ENCODE measurements around the gene MRPS24. TPM values are rescaled to one million over a fixed set of nuclear protein-coding genes. Genes with fewer than 3 reads are reported as not detected.

MRPS24 gene
- total and polyA plus RNA-seq, 2 donors (not counting 3 experiments of a cell fraction or from before 2014, with no cell fraction given): 105 to 279 TPM

DNA sequence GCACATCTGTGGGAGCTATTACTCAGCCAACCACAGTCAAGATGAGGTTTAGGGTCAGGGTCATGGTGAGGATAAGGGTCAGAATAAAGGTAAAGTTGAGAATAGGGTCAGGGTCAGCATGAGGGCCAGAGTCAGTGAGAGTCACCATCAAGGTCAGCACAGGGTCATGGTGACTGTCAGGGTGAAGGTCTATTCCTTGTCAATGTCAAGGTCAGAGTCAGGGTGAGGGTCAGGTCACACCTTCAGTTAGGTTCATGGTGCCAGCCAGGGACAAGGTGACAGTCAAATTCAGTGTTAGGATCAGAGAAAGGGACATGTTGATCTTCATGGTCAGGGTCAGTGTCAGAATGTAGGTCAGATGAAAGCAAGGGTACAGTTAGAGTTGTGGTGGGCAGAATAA lies 14.1 kb downstream of the MRPS24 start:
- no peaks in the 10 kb centered on the region for H3K9me1 ChIP-seq (replicated peaks; ENCODE audit: control insufficient read depth, extremely low read depth, insufficient read depth, low read length)
- dilution Hi-C loops (cut with MboI; ENCODE audit: extremely low pct_ligation_motif_present, low sequenced_read_pairs): no loop called here
- H2AFZ ChIP-seq (ENCODE audit: low read depth, low read length): no peak overlapping the region
- FAIRE-seq: no peak
- no peak overlapping the region for H3K4me3 ChIP-seq (replicated peaks in 1 of 3; ENCODE audit: insufficient read depth in 1 of 3, low read depth in 1 of 3, low read length in 3 of 3)
- intact Hi-C loops (cut with micrococcal nuclease): no loop called here
- BruUV-seq (replicated peaks): no TSS peak
- H3K27ac ChIP-seq (ENCODE audit: insufficient read depth, low read depth, low read length): no peak overlapping the region
- H3K79me2 ChIP-seq (ENCODE audit: control insufficient read depth, insufficient read depth, low read length): no peaks in the 10 kb centered on the region
- no peaks in the 10 kb centered on the region for H3K9me3 ChIP-seq (replicated peaks; ENCODE audit: control insufficient read depth, insufficient read depth, low read length)
- no peak overlapping the region for H3K4me2 ChIP-seq (ENCODE audit: insufficient read depth, low read length)
- ChIA-PET CTCF (no interaction called here), POLR2A (no interaction called here)
- H3K4me1 ChIP-seq (ENCODE audit: control insufficient read depth, extremely low read depth, insufficient read depth, low read length): no peaks in the 10 kb centered on the region
- DNase-seq (ENCODE audit: low read depth, low spot score): no peak
- H3K36me3 ChIP-seq (ENCODE audit: control insufficient read depth in 2 of 2, extremely low read depth in 1 of 2, insufficient read depth in 2 of 2, low read length in 2 of 2): no peaks in the 10 kb centered on the region
- no peak for TF ChIP-seq EZH2 (IDR thresholded peaks at IDR 0.05; ENCODE audit: borderline replicate concordance, low read depth, low read length, severe bottlenecking)
- TF ChIP-seq, protein P1, sequence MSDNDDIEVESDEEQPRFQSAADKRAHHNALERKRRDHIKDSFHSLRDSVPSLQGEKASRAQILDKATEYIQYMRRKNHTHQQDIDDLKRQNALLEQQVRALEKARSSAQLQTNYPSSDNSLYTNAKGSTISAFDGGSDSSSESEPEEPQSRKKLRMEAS (IDR thresholded peaks at IDR 0.05; ENCODE audit: insufficient read depth, insufficient read length): no peak
- no peak for TF ChIP-seq POLR2AphosphoS5 (IDR thresholded peaks at IDR 0.05; ENCODE audit: insufficient read depth, low read depth, low read length)
- TF ChIP-seq POLR2A (IDR thresholded peaks at IDR 0.05; ENCODE audit: low read depth, low read length): no peak
- no peak for TF ChIP-seq JUN (IDR thresholded peaks at IDR 0.05; ENCODE audit: borderline replicate concordance, insufficient read depth, insufficient read length, low read depth)
- TF ChIP-seq GATA2 (IDR thresholded peaks at IDR 0.05; ENCODE audit: insufficient read depth, insufficient read length, low read depth, low read length): no peak
- no peak for TF ChIP-seq FOS (IDR thresholded peaks at IDR 0.05; ENCODE audit: borderline replicate concordance, insufficient read depth, low read length)
- TF ChIP-seq MYC (IDR thresholded peaks at IDR 0.05; ENCODE audit: low read depth, low read length): no peak
- TF ChIP-seq, protein P2, sequence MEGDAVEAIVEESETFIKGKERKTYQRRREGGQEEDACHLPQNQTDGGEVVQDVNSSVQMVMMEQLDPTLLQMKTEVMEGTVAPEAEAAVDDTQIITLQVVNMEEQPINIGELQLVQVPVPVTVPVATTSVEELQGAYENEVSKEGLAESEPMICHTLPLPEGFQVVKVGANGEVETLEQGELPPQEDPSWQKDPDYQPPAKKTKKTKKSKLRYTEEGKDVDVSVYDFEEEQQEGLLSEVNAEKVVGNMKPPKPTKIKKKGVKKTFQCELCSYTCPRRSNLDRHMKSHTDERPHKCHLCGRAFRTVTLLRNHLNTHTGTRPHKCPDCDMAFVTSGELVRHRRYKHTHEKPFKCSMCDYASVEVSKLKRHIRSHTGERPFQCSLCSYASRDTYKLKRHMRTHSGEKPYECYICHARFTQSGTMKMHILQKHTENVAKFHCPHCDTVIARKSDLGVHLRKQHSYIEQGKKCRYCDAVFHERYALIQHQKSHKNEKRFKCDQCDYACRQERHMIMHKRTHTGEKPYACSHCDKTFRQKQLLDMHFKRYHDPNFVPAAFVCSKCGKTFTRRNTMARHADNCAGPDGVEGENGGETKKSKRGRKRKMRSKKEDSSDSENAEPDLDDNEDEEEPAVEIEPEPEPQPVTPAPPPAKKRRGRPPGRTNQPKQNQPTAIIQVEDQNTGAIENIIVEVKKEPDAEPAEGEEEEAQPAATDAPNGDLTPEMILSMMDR (IDR thresholded peaks at IDR 0.05; ENCODE audit: extremely low read depth in 1 of 2, insufficient read depth in 1 of 2, low read depth in 1 of 2, low read length in 2 of 2): no peak
- H4K20me1 ChIP-seq (replicated peaks; ENCODE audit: control insufficient read depth, extremely low read depth, insufficient read depth, low read length): no peaks in the 10 kb centered on the region
- H3K9ac ChIP-seq (replicated peaks; ENCODE audit: extremely low read depth, insufficient read depth, low read length): no peak overlapping the region
- peaks cover 2 to 6% of the 10 kb centered on the region in 2 experiments for H3K27me3 ChIP-seq (ENCODE audit: control insufficient read depth in 2 of 2, insufficient read depth in 2 of 2, low read length in 2 of 2)
